Lower leg skin (tissue), 4 donors: Measurements from ENCODE around the gene MBL2. TPM values are rescaled to one million over a fixed set of nuclear protein-coding genes. Genes with fewer than 3 reads are reported as not detected.

Experiments
- DNase-seq, 2 donors: peaks; one replicate each; pipeline ENCODE4 v3.0.0-alpha.2; 2019; ENCODE audit warnings: low spot score in 2 of 2
- H3K4me3 ChIP-seq: fragments of 200-600 bp; sonication (generic); 2 replicates; pipeline ENCODE4 v1.5.1; 2017; ENCODE audit warnings: mild to moderate bottlenecking, low read depth; ENCODE audit not compliant: poor library complexity, severe bottlenecking
- CTCF ChIP-seq, 3 donors: fragments of 450-650 bp; IDR thresholded peaks; one replicate each; pipeline ENCODE4 v1.5.1; 2016; ENCODE audit warnings: antibody characterized with exemption in 3 of 3, mild to moderate bottlenecking in 3 of 3, moderate library complexity in 2 of 3
- POLR2A ChIP-seq, 2 donors: fragments of 450-650 bp; IDR thresholded peaks; one replicate each; pipeline ENCODE4 v1.6.1; 2016 to 2017; ENCODE audit warnings: antibody characterized with exemption in 2 of 2, mild to moderate bottlenecking in 1 of 2, moderate library complexity in 1 of 2
- WGBS, 2 donors: methylation state at CpG; one replicate each; pipeline ENCODE4 v1.1.5; 2018; 5-methylcytosine and 5-hydroxymethylcytosine counted together
- intact Hi-C: fragments of 100-400 bp; cut with DNase I; formaldehyde crosslinking; loops from one replicate; pipeline ENCODE4 v1.15.0; 2023; ENCODE audit warnings: low total_unique reads
- total RNA-seq, 4 donors: library from RNA; depleted of rRNA; stranded (reverse); fragments of >200 nt; gene quantifications; one replicate each; pipeline ENCODE4 v1.1.0, GENCODE V29; 2016

MBL2 gene
- total RNA-seq, 4 donors from 2014 or later = not detected

DNA sequence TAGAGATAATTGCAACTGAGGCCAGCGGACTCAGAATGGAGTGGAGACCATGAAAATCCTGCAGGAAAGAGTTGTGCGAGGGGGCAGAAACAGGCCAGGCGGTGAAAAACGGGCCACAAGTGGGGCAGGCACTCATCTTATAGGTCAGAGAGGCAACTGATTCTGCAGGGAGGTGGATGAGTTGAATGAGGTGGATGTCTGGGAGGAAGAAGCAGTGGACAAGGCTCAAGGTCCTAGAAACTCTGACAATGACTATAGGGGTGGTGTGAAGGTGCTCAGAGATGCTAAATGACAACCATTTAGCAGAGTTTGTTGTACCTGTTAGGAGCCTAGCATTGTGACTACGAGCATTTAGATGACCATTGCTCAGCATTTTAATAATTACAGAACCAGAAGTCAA, 33.6 kb downstream of the MBL2 start:
- 85 to 88% methylated on average over 5 of the region's 5 CpGs for WGBS, 2 donors
- no peak for TF ChIP-seq CTCF (IDR thresholded peaks at IDR 0.05)
- TF ChIP-seq POLR2A (IDR thresholded peaks at IDR 0.05) = no peak
- H3K4me3 ChIP-seq = no peak overlapping the region
- intact Hi-C loops = no loop called here
- no peak for DNase-seq

DNA sequence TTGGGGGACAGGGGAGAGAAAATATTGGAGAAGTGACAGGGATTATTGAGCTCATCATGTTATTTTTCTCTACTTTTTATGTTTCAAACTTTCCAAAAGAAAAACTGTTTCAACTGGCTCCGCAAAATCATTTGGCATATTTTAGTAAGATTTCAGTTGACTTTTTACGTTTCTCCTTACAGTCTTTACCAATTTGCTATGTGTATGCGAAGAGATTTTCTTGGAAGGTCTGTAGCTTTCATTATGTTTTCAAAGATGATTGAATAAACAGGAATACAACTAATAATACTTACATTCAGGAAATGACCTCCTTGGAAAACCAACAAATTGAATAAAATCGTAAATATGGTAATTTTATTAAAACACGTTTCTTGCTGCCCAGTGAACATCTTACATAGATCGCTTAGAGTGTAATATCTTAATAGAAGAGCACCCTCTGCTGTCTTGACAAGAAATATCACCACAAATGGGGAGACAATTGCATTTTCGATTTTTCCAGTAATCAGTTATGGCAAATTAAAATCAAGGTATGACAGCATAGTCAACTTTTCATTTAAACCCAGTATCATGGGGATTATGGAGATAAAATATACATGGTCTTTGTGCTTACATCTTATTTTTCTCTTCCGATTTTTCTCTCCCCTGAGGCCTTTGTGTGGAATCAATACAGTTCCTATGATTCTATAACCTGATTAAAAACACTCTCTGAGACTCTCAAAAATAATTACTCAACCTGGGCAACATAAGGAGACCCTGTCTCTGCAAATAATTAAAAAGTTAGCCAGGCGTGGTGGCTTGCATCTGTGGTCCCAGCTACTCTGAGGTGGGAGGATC, 43.1 kb downstream of the MBL2 start:
- no peak overlapping the region for H3K4me3 ChIP-seq
- WGBS, 2 donors = 26 to 30% methylated on average over 9 of the region's 9 CpGs
- TF ChIP-seq CTCF (IDR thresholded peaks at IDR 0.05) (no peak), POLR2A (IDR thresholded peaks at IDR 0.05) (no peak)
- DNase-seq = no peak
- intact Hi-C loops = no loop called here

DNA sequence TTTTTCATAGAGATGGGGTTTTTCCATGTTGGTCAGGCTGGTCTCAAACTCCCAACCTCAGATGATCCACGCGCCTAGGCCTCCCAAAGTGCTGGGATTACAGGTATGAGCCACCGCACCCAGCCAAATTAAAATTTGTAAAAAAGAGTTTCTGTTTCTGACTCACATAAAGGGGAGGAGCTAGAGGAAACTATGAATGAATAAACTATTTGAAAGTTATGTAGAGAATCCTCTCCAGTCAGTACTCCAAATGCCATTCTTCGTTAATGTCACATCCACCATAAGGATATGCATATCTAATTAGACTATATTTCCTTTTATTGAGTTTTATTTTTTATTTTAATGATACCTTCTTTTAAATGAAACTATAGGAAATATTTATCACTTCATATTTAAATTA, 52.6 kb downstream of the MBL2 start:
- intact Hi-C loops = no loop called here
- no peak overlapping the region for H3K4me3 ChIP-seq
- WGBS, 2 donors = 92 to 93% methylated on average over 4 of the region's 4 CpGs
- no peak for TF ChIP-seq CTCF (IDR thresholded peaks at IDR 0.05)
- no peak for TF ChIP-seq POLR2A (IDR thresholded peaks at IDR 0.05)
- no peak for DNase-seq
